OCI-LY1 (cell line): ENCODE results near the gene GALNT10.

Experiments used
- H2AFZ ChIP-seq: fragments of 200-600 bp; sonication (generic), shearing (Covaris generic); 2 replicates; pipeline ENCODE4 v1.6.0; 2014; ENCODE audit warnings: antibody characterized with exemption, mild to moderate bottlenecking, low read length
- H3F3A ChIP-seq: fragments of 200-600 bp; sonication (generic), shearing (Covaris generic); 2 replicates; pipeline ENCODE4 v1.6.0; 2014; ENCODE audit warnings: mild to moderate bottlenecking, antibody characterized with exemption, low read length, moderate library complexity; ENCODE audit not compliant: insufficient read depth
- H3K27ac ChIP-seq: fragments of 200-600 bp; sonication (generic); 2 replicates; pipeline ENCODE4 v1.5.1; 2014; ENCODE audit warnings: low read length, mixed run types, mild to moderate bottlenecking, low read depth; ENCODE audit not compliant: poor library complexity, severe bottlenecking
- H3K27me3 ChIP-seq: fragments of 200-600 bp; sonication (generic); 2 replicates; pipeline ENCODE4 v1.6.0; 2014; ENCODE audit warnings: antibody characterized with exemption, mild to moderate bottlenecking, low read length, moderate library complexity; ENCODE audit not compliant: insufficient read depth
- H3K36me3 ChIP-seq: fragments of 200-600 bp; sonication (generic); 2 replicates; pipeline ENCODE4 v1.6.1; 2014; ENCODE audit warnings: mild to moderate bottlenecking, antibody characterized with exemption, low read length, moderate library complexity, mixed read lengths; ENCODE audit not compliant: insufficient read depth
- H3K4me1 ChIP-seq: fragments of 200-600 bp; sonication (generic); 2 replicates; pipeline ENCODE4 v1.5.1; 2014; ENCODE audit warnings: mild to moderate bottlenecking, low read length, moderate library complexity; ENCODE audit not compliant: insufficient read depth, severe bottlenecking
- H3K4me2 ChIP-seq: fragments of 200-600 bp; sonication (generic), shearing (Covaris generic); 2 replicates; pipeline ENCODE4 v1.6.1; 2014; ENCODE audit warnings: low read length
- H3K4me3 ChIP-seq: fragments of 200-600 bp; sonication (generic); 2 replicates; pipeline ENCODE4 v1.5.1; 2014; ENCODE audit warnings: low read length, low read depth, mild to moderate bottlenecking, mixed read lengths; ENCODE audit not compliant: poor library complexity, severe bottlenecking
- H3K79me2 ChIP-seq: fragments of 200-600 bp; shearing (Covaris generic); 2 replicates; pipeline ENCODE4 v1.6.1; 2016; ENCODE audit warnings: mixed run types, low read length, mixed read lengths; ENCODE audit not compliant: insufficient read depth
- H3K9ac ChIP-seq: fragments of 200-600 bp; sonication (generic), shearing (Covaris generic); 2 replicates; pipeline ENCODE4 v1.6.1; 2014; ENCODE audit warnings: mild to moderate bottlenecking, low read length, mixed read lengths
- H3K9me2 ChIP-seq: fragments of 200-600 bp; sonication (generic), shearing (Covaris generic); 2 replicates; pipeline ENCODE4 v1.6.1; 2014; ENCODE audit warnings: low read depth, mild to moderate bottlenecking, low read length, mixed read lengths
- H3K9me3 ChIP-seq: fragments of 200-600 bp; shearing (Covaris generic); 2 replicates; pipeline ENCODE4 v1.6.1; 2014; ENCODE audit warnings: low read length, mixed read lengths
- H4K20me1 ChIP-seq: fragments of 200-600 bp; sonication (generic), shearing (Covaris generic); 2 replicates; pipeline ENCODE4 v1.6.0; 2016; ENCODE audit warnings: mild to moderate bottlenecking, low read length; ENCODE audit not compliant: insufficient read depth
- EZH2 ChIP-seq: fragments of 200-600 bp; sonication (generic), shearing (Covaris generic); IDR thresholded peaks from 2 replicates; pipeline ENCODE4 v1.8.0; 2017; ENCODE audit warnings: borderline replicate concordance, mixed run types, mild to moderate bottlenecking, antibody characterized with exemption, low read length, moderate library complexity, mixed read lengths
- TF ChIP-seq, protein P1 (sequence below): fragments of 200-600 bp; sonication (generic), shearing (Covaris generic); IDR thresholded peaks from 2 replicates; pipeline ENCODE4 v1.5.1; 2017; ENCODE audit warnings: mild to moderate bottlenecking, antibody characterized with exemption, low read length, moderate library complexity, mixed read lengths

The GALNT10 gene

DNA sequence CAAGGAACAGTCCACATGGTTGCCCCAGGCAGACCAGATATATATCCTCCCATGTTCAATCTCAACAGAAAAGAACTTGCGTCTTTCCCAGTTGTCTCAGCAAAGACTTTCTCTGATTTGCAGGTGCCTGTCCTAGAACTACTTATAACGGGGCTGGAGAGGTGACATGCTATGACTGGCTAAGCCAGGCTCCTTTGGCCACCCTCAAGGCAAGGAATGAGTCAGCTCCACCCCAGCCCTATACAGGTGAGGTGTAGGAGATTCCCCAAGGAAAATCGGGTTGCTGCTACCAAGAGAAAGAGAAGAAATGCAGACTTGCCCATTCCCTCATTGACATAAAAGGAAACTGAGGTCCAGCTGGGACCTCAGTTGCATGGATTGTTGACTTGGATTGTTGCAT lies 127.4 kb downstream of the GALNT10 start:
- H3K9ac ChIP-seq, result no peak overlapping the region
- no peak overlapping the region for H3K27ac ChIP-seq
- H3F3A ChIP-seq, result no peaks in the 10 kb centered on the region
- H3K9me2 ChIP-seq, result no peaks in the 10 kb centered on the region
- no peak overlapping the region for H3K4me2 ChIP-seq
- H2AFZ ChIP-seq, result no peak overlapping the region
- H3K36me3 ChIP-seq, result no peaks in the 10 kb centered on the region
- no peaks in the 10 kb centered on the region for H3K4me1 ChIP-seq
- TF ChIP-seq, protein P1, sequence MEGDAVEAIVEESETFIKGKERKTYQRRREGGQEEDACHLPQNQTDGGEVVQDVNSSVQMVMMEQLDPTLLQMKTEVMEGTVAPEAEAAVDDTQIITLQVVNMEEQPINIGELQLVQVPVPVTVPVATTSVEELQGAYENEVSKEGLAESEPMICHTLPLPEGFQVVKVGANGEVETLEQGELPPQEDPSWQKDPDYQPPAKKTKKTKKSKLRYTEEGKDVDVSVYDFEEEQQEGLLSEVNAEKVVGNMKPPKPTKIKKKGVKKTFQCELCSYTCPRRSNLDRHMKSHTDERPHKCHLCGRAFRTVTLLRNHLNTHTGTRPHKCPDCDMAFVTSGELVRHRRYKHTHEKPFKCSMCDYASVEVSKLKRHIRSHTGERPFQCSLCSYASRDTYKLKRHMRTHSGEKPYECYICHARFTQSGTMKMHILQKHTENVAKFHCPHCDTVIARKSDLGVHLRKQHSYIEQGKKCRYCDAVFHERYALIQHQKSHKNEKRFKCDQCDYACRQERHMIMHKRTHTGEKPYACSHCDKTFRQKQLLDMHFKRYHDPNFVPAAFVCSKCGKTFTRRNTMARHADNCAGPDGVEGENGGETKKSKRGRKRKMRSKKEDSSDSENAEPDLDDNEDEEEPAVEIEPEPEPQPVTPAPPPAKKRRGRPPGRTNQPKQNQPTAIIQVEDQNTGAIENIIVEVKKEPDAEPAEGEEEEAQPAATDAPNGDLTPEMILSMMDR, result no peak
- TF ChIP-seq EZH2, result no peak
- H3K79me2 ChIP-seq, result no peaks in the 10 kb centered on the region
- no peaks in the 10 kb centered on the region for H4K20me1 ChIP-seq
- no peaks in the 10 kb centered on the region for H3K27me3 ChIP-seq
- no peak overlapping the region for H3K4me3 ChIP-seq
- H3K9me3 ChIP-seq, result no peaks in the 10 kb centered on the region

DNA sequence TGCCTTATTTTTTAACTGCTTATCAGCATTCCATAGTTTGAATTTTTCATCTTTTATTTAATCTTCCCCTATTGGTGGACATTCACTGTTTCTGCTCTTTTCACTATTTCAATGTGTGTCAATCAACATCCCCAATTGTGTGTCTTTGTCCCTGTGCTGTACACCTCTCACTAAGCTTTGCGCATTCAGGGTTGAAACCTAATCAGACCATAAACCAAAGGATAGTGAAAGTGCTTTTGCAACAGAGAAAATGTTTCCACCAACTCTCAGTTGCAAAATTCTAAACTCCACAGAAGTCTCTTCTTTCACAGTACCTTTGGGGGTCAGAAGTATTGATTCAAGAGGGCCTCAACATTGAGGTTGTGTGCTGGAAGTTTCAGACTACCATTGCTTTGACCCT lies 128.2 kb downstream of the GALNT10 start:
- no peak for TF ChIP-seq EZH2
- TF ChIP-seq, protein P1, result no peak
- Histone ChIP-seq H3K4me2 (no peak overlapping the region), H3K27ac (no peak overlapping the region), H3F3A (no peaks in the 10 kb centered on the region), H3K4me1 (no peaks in the 10 kb centered on the region), H3K79me2 (no peaks in the 10 kb centered on the region), H3K27me3 (no peaks in the 10 kb centered on the region), H3K9me2 (no peaks in the 10 kb centered on the region), H3K9me3 (no peaks in the 10 kb centered on the region), H2AFZ (no peak overlapping the region), H3K36me3 (no peaks in the 10 kb centered on the region), H4K20me1 (no peaks in the 10 kb centered on the region), H3K4me3 (no peak overlapping the region), H3K9ac (no peak overlapping the region)

DNA sequence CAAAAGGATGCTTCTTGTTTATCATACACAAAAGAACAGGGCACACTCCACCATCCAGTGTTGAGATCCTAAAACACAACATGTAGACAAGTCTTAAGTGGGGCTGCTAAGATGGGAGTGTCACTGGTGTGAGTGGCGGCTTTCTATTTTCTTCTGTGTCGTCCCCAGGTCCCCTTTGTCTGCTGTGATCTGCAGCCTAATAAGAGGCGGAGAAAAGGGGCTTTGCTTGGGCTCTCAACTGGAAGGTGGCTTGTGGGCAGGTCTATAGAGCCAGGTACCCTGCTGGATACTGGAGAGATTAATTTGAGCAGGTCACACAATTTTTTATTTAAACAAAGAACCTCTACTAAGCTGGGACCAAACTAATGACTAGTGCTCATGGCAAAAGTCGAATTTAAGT lies 129.2 kb downstream of the GALNT10 start:
- Histone ChIP-seq H3K27me3 (no peaks in the 10 kb centered on the region), H3K9me2 (no peaks in the 10 kb centered on the region), H3K79me2 (no peaks in the 10 kb centered on the region), H3K36me3 (no peaks in the 10 kb centered on the region), H3K9me3 (no peaks in the 10 kb centered on the region), H3F3A (no peaks in the 10 kb centered on the region), H3K27ac (no peak overlapping the region), H3K4me1 (no peaks in the 10 kb centered on the region), H2AFZ (no peak overlapping the region), H3K9ac (no peak overlapping the region), H3K4me3 (no peak overlapping the region), H3K4me2 (no peak overlapping the region), H4K20me1 (no peaks in the 10 kb centered on the region)
- TF ChIP-seq, protein P1, result no peak
- TF ChIP-seq EZH2, result no peak
